Fibroblast of lung (primary cell): Measurements from ENCODE around the gene CHD6. TPM values are rescaled to one million over a fixed set of nuclear protein-coding genes. Genes with fewer than 3 reads are reported as not detected.

Experiments used
- DNase-seq, 2 donors: peaks; one replicate each; pipeline versions ENCODE4 v3.0.0 to v3.0.0-alpha.2; 2010; ENCODE audit warnings: low read depth in 2 of 2
- H2AFZ ChIP-seq: 2 replicates; pipeline ENCODE4 v1.5.1; 2012; ENCODE audit warnings: low read length, control low read depth, inconsistent platforms
- H3K27ac ChIP-seq: 2 replicates; pipeline ENCODE4 v1.5.1; 2011; ENCODE audit warnings: low read length, control low read depth; ENCODE audit not compliant: insufficient read depth
- H3K27me3 ChIP-seq: 2 replicates; pipeline ENCODE4 v1.5.1; 2011; ENCODE audit warnings: mild to moderate bottlenecking, low read length; ENCODE audit not compliant: control insufficient read depth, insufficient read depth
- H3K36me3 ChIP-seq: 2 replicates; pipeline ENCODE4 v1.5.1; 2011; ENCODE audit warnings: low read length; ENCODE audit not compliant: control insufficient read depth, insufficient read depth
- H3K4me1 ChIP-seq: 2 replicates; pipeline ENCODE4 v1.5.1; 2011; ENCODE audit warnings: low read length; ENCODE audit not compliant: control insufficient read depth, insufficient read depth; ENCODE audit errors: extremely low read depth
- H3K4me2 ChIP-seq: 2 replicates; pipeline ENCODE4 v1.5.1; 2011; ENCODE audit warnings: low read length, control low read depth; ENCODE audit not compliant: insufficient read depth; ENCODE audit errors: extremely low read depth
- H3K4me3 ChIP-seq, 4 experiments: fragments of 200-600 bp in 1 of 4; sonication (generic) in 1 of 4; replicated peaks in 1 of 4; 2 replicates each; pipeline ENCODE4 v1.5.1; 2011 to 2016; ENCODE audit warnings: low read length in 4 of 4, low read depth in 3 of 4, mild to moderate bottlenecking in 3 of 4, control low read depth in 2 of 4, inconsistent platforms in 1 of 4, mixed read lengths in 1 of 4; ENCODE audit not compliant: insufficient read depth in 1 of 4; ENCODE audit errors: control extremely low read depth in 1 of 4
- H3K79me2 ChIP-seq: 2 replicates; pipeline ENCODE4 v1.5.1; 2012; ENCODE audit warnings: mild to moderate bottlenecking, low read length, inconsistent platforms; ENCODE audit not compliant: control insufficient read depth, insufficient read depth
- H3K9ac ChIP-seq: 2 replicates; pipeline ENCODE4 v1.5.1; 2011; ENCODE audit warnings: mild to moderate bottlenecking, low read length, control low read depth; ENCODE audit not compliant: insufficient read depth
- H3K9me3 ChIP-seq: 2 replicates; pipeline ENCODE4 v1.5.1; 2012; ENCODE audit warnings: low read depth, low read length; ENCODE audit not compliant: control insufficient read depth, insufficient read depth
- H4K20me1 ChIP-seq: 2 replicates; pipeline ENCODE4 v1.5.1; 2011; ENCODE audit warnings: low read length; ENCODE audit not compliant: control insufficient read depth, insufficient read depth; ENCODE audit errors: extremely low read depth
- EZH2 ChIP-seq: IDR thresholded peaks from 2 replicates; pipeline ENCODE4 v1.5.1; 2012; ENCODE audit warnings: low read length, control low read depth, mild to moderate bottlenecking; ENCODE audit errors: missing control alignments
- polyA plus RNA-seq, 2 donors: library from polyadenylated mRNA; depleted of rRNA in 1 of 2; stranded (reverse) in 1 of 2; unstranded in 1 of 2; fragments of >200 nt; gene quantifications; 2 replicates each; pipeline ENCODE4 v1.2.1, GENCODE V29; 2011 to 2012; ENCODE audit warnings: missing spikeins in 1 of 2
- total RNA-seq: library from RNA; depleted of rRNA; stranded (reverse); fragments of >200 nt; gene quantifications from 2 replicates; pipeline ENCODE4 v1.2.1, GENCODE V29; 2014
- TF ChIP-seq, protein P1 (sequence below), 2 donors: IDR thresholded peaks in 1 of 2; conservative IDR thresholded peaks in 1 of 2; 1 replicate in 1 of 2; 2 replicates in 1 of 2; pipeline ENCODE4 v1.5.1; 2011 to 2012; ENCODE audit warnings: low read length in 2 of 2, control low read depth in 1 of 2, inconsistent platforms in 1 of 2, low read depth in 1 of 2, mild to moderate bottlenecking in 1 of 2

CHD6 gene
- total and polyA plus RNA-seq, 2 donors (not counting 1 experiment from before 2014, with no cell fraction given): 13.4 to 25.9 TPM

DNA sequence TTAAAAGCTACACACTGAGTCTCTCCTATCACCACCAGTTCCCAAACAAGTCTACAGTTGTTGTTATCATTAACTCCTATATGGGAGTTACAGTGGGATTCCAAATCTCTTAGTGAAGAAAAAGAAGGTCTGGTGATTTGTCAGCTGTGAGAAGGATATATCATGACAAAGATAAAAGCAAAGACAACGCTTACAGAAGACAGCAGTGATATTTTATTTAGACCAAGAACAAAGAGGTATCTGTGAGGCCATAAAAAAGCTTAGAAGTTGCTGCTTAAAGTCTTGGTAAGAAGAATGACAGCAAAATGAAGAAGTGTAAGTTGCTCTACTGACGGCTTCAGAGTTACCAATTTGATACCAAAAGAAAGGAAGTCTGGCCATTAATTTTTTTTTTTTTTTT lies 47.2 kb downstream of the CHD6 start:
- Histone ChIP-seq H3K4me2 (no peak overlapping the region), H3K36me3 (no peaks in the 10 kb centered on the region), H3K27me3 (no peaks in the 10 kb centered on the region), H3K27ac (no peak overlapping the region), H2AFZ (no peak overlapping the region), H4K20me1 (no peaks in the 10 kb centered on the region), H3K4me1 (no peaks in the 10 kb centered on the region), H3K9ac (no peak overlapping the region), H3K9me3 (no peaks in the 10 kb centered on the region), H3K4me3 (no peak overlapping the region), H3K79me2 (peaks cover 22% of the 10 kb centered on the region)
- TF ChIP-seq, protein P1, sequence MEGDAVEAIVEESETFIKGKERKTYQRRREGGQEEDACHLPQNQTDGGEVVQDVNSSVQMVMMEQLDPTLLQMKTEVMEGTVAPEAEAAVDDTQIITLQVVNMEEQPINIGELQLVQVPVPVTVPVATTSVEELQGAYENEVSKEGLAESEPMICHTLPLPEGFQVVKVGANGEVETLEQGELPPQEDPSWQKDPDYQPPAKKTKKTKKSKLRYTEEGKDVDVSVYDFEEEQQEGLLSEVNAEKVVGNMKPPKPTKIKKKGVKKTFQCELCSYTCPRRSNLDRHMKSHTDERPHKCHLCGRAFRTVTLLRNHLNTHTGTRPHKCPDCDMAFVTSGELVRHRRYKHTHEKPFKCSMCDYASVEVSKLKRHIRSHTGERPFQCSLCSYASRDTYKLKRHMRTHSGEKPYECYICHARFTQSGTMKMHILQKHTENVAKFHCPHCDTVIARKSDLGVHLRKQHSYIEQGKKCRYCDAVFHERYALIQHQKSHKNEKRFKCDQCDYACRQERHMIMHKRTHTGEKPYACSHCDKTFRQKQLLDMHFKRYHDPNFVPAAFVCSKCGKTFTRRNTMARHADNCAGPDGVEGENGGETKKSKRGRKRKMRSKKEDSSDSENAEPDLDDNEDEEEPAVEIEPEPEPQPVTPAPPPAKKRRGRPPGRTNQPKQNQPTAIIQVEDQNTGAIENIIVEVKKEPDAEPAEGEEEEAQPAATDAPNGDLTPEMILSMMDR (conservative IDR thresholded peaks at IDR 0.05 in 1 of 2, IDR thresholded peaks at IDR 0.05 in 1 of 2; ENCODE audit: low read depth in 1 of 2, low read length in 2 of 2): no peak
- no peak for TF ChIP-seq EZH2
- no peak for DNase-seq

DNA sequence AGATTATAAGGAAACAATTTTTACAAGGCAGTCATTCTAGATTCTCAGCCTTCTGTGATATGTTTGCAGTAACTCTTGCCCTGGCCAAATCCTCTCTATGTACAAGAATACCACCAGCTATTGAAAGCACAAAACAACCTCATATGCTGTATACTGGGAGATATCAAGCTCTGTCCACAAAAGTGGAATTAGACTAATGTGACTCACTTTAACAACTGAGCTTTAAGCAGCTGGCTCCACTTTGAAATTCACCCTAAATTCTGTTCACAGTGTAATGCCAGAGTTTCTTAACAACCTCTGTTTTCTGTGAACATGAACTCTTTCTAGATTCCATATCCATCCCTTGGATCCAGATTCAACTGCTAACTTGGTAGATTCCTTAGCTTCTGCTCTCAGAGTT lies 47.6 kb downstream of the CHD6 start:
- Histone ChIP-seq H3K9me3 (no peaks in the 10 kb centered on the region), H3K27ac (no peak overlapping the region)

GRCh38 chr20:41567615-41568014 lies 50.6 kb downstream of the CHD6 start:
- Histone ChIP-seq H3K4me3 (no peak overlapping the region), H3K4me2 (no peak overlapping the region), H3K9ac (no peak overlapping the region), H3K27ac (no peak overlapping the region), H2AFZ (no peak overlapping the region), H3K9me3 (no peaks in the 10 kb centered on the region), H3K4me1 (no peaks in the 10 kb centered on the region), H3K27me3 (no peaks in the 10 kb centered on the region), H4K20me1 (no peaks in the 10 kb centered on the region), H3K79me2 (peaks cover 12% of the 10 kb centered on the region), H3K36me3 (no peaks in the 10 kb centered on the region)
- DNase-seq: no peak
- TF ChIP-seq, protein P1 (conservative IDR thresholded peaks at IDR 0.05 in 1 of 2, IDR thresholded peaks at IDR 0.05 in 1 of 2; ENCODE audit: low read depth in 1 of 2, low read length in 2 of 2): no peak
- no peak for TF ChIP-seq EZH2

More for the DNA sequence above, 47.6 kb downstream of the CHD6 start:
- H3K36me3 ChIP-seq: no peaks in the 10 kb centered on the region
- DNase-seq: peak in 1 of 2 donors; percentile 9
- no peaks in the 10 kb centered on the region for H3K27me3 ChIP-seq
- TF ChIP-seq EZH2: no peak
- TF ChIP-seq, protein P1 (conservative IDR thresholded peaks at IDR 0.05 in 1 of 2, IDR thresholded peaks at IDR 0.05 in 1 of 2; ENCODE audit: low read depth in 1 of 2, low read length in 2 of 2): no peak
- no peak overlapping the region for H2AFZ ChIP-seq
- no peaks in the 10 kb centered on the region for H4K20me1 ChIP-seq
- no peak overlapping the region for H3K4me3 ChIP-seq
- no peak overlapping the region for H3K4me2 ChIP-seq
- no peaks in the 10 kb centered on the region for H3K4me1 ChIP-seq
- H3K79me2 ChIP-seq: peaks cover 22% of the 10 kb centered on the region
- H3K9ac ChIP-seq: no peak overlapping the region
